CD4-positive, CD25-positive, alpha-beta regulatory T cell (primary cell): Measurements from ENCODE around the gene ANKRD35. TPM values are rescaled to one million over a fixed set of nuclear protein-coding genes. Genes with fewer than 3 reads are reported as not detected.
A peak's percentile ranks its signal among the peaks of the same experiment; 100 is the strongest.

Source experiments
- ATAC-seq, 2 donors: fragments of 150-1000 bp; cut with Tn5 transposase; one replicate each; pipeline ENCODE4 v1.10.0; 2021; ENCODE audit warnings: low read depth in 2 of 2, moderate number of reproducible peaks in 2 of 2, moderate library complexity in 1 of 2
- DNase-seq, 3 donors: peaks; one replicate each; pipeline versions ENCODE4 v3.0.0 to v3.0.0-alpha.2; 2012 to 2022; ENCODE audit warnings: mixed read lengths in 1 of 3
- H3K27ac ChIP-seq: one replicate; pipeline ENCODE4 v1.7.0; 2013; ENCODE audit warnings: mild to moderate bottlenecking, low read length; ENCODE audit not compliant: insufficient read depth, poor library complexity, severe bottlenecking
- H3K27me3 ChIP-seq: one replicate; pipeline ENCODE4 v1.7.0; 2013; ENCODE audit warnings: low read length; ENCODE audit not compliant: control insufficient read depth, insufficient read depth
- H3K36me3 ChIP-seq: one replicate; pipeline ENCODE4 v1.7.0; 2013; ENCODE audit warnings: mild to moderate bottlenecking, low read length, moderate library complexity; ENCODE audit not compliant: control insufficient read depth, insufficient read depth
- H3K4me1 ChIP-seq: 2 replicates; pipeline ENCODE4 v1.7.0; 2013; ENCODE audit warnings: mild to moderate bottlenecking, low read length; ENCODE audit not compliant: insufficient read depth, control insufficient read depth, poor library complexity, severe bottlenecking
- H3K4me3 ChIP-seq: one replicate; pipeline ENCODE4 v1.7.0; 2013; ENCODE audit warnings: low read depth, mild to moderate bottlenecking, low read length, moderate library complexity
- H3K9me3 ChIP-seq, 2 experiments: 1 replicate in 1 of 2; 2 replicates in 1 of 2; pipeline ENCODE4 v1.7.0; 2013; ENCODE audit warnings: low read length in 2 of 2, mild to moderate bottlenecking in 1 of 2, moderate library complexity in 1 of 2; ENCODE audit not compliant: control insufficient read depth in 2 of 2
- H3K27ac Mint-ChIP-seq, 3 donors: one replicate each; pipeline ENCODE4 v1.8.0; 2020 to 2022; ENCODE audit warnings: mild to moderate bottlenecking in 3 of 3, mixed read lengths in 3 of 3, moderate library complexity in 2 of 3
- H3K27me3 Mint-ChIP-seq: one replicate; pipeline ENCODE4 v1.8.0; 2022; ENCODE audit warnings: mild to moderate bottlenecking, mixed read lengths
- H3K36me3 Mint-ChIP-seq: one replicate; pipeline ENCODE4 v1.8.0; 2020; ENCODE audit warnings: mixed read lengths
- H3K4me1 Mint-ChIP-seq, 4 donors: one replicate each; pipeline ENCODE4 v1.8.0; 2020 to 2022; ENCODE audit warnings: mixed read lengths in 4 of 4, mild to moderate bottlenecking in 1 of 4
- H3K4me3 Mint-ChIP-seq, 4 donors: one replicate each; pipeline ENCODE4 v1.8.0; 2020 to 2022; ENCODE audit warnings: mild to moderate bottlenecking in 4 of 4, mixed read lengths in 4 of 4, moderate library complexity in 3 of 4
- H3K9me3 Mint-ChIP-seq, 7 donors: one replicate each; pipeline ENCODE4 v1.8.0; 2020 to 2022; ENCODE audit warnings: mixed read lengths in 7 of 7, mild to moderate bottlenecking in 3 of 7, moderate library complexity in 2 of 7
- polyA plus RNA-seq, 4 donors: library from polyadenylated mRNA; unstranded; fragments of 300-500 nt; fragmentation: Illumina TruSeq; gene quantifications; one replicate each; pipeline ENCODE4 v1.2.3, GENCODE V29; 2021
- total RNA-seq: library from RNA; stranded (reverse); gene quantifications from one replicate; pipeline ENCODE4 v1.2.3, GENCODE V29; 2022

Gene ANKRD35
- total and polyA plus RNA-seq, 5 donors from 2014 or later = 0.17 to 0.45 (median 0.26) TPM

DNA sequence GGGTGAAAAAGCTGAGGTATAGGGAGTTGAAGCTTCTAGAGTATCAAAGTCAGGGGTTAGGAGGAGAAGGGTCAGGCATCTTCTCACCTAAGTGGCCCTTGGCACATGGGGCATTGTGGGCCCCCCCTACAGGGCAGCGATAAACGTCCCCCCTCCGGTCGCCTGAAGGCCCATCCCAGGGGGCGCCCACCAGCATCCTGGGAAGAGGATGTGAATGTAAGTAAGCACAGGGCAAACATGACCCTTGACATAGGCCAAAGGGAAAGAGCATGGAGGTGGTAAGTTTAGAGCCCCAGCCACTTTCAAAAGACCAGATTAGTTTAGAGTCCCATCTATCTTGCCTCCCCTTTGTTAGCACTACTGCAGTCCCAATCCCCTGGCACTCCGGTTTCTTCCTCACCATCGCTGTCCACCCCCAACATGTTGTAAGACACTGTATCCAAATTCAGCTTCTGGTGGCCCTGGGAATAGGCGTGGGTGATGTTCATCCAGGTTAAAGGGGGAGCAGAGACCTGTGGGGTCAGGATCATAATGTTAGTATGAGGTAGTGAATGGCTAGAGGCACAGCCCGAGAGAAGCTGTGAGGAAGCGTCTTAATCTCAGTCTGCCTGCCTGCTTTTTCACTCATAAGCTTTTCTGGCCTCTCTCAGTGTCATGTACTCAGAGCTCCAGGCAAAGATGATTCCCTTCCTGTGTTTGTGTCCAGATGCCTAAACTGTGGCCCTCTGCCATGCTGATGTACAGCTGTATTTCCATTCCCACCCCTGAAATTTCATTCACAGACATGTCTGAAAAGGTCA is 21.5 kb upstream of the ANKRD35 start:
- no peaks in the 10 kb centered on the region for H3K27me3 Mint-ChIP-seq
- H3K9me3 Mint-ChIP-seq = no peaks in the 10 kb centered on the region
- H3K27ac ChIP-seq = no peak overlapping the region
- H3K27me3 ChIP-seq = no peaks in the 10 kb centered on the region
- H3K4me3 ChIP-seq = no peak overlapping the region
- peaks cover 14% of the 10 kb centered on the region for H3K36me3 ChIP-seq
- no peak for ATAC-seq
- no peak for DNase-seq
- peaks cover 4 to 8% (median 6%) of the 10 kb centered on the region in 4 donors for H3K4me1 Mint-ChIP-seq
- H3K36me3 Mint-ChIP-seq = peaks cover 19% of the 10 kb centered on the region
- no peaks in the 10 kb centered on the region for H3K9me3 ChIP-seq
- H3K27ac Mint-ChIP-seq = no peak overlapping the region
- no peaks in the 10 kb centered on the region for H3K4me1 ChIP-seq
- H3K4me3 Mint-ChIP-seq = no peak overlapping the region

DNA sequence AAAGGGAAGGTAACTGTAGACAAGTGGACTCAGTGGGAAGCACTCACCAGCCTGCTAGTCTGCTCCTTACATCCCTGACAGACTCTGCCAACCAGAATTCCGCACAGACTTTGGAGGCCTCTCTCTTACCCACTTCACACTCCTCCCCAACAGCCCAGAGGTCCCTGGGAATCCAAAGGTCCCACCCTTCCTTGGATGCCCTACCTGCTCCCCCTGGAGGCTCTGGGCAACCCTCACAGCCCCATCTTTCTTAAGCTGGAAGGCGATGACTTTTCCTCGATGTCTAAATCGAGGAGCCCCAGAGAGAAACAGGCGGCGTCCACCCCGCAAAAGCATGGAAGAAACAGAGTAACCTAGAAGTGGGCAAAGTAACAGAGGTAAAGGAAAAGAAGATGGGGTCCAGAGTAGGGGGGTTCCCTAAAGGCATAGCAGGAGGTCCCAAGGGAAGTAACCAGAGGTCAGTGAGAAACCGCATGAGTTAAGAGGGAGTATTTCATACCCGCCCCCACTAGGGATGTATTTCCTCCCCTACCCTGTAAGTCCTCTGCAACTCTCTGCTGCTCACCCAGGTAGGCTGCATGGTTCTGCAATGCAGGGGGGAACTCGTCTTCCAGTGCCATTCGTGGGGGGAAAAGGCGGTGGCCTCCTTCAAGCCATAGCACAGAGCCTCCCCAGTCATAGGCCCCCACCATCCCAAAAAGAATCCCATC is 15.8 kb upstream of the ANKRD35 start:
- Mint-ChIP-seq H3K9me3 (no peaks in the 10 kb centered on the region), H3K4me1 (no peaks in the 10 kb centered on the region), H3K27ac (no peak overlapping the region), H3K4me3 (no peak overlapping the region), H3K36me3 (peaks cover 19% of the 10 kb centered on the region), H3K27me3 (no peaks in the 10 kb centered on the region)
- H3K4me3 ChIP-seq = no peak overlapping the region
- ATAC-seq (no peak), DNase-seq (no peak)
- no peaks in the 10 kb centered on the region for H3K27me3 ChIP-seq
- H3K36me3 ChIP-seq = no peaks in the 10 kb centered on the region
- no peaks in the 10 kb centered on the region for H3K4me1 ChIP-seq
- no peaks in the 10 kb centered on the region for H3K9me3 ChIP-seq
- no peak overlapping the region for H3K27ac ChIP-seq

- DNase-seq (no peak), ATAC-seq (no peak)
- Histone ChIP-seq H3K9me3 (no peaks in the 10 kb centered on the region), H3K27me3 (no peaks in the 10 kb centered on the region), H3K4me3 (no peak overlapping the region), H3K36me3 (no peaks in the 10 kb centered on the region), H3K27ac (no peak overlapping the region), H3K4me1 (no peaks in the 10 kb centered on the region)
- no peaks in the 10 kb centered on the region for H3K4me1 Mint-ChIP-seq
- no peak overlapping the region for H3K4me3 Mint-ChIP-seq
- no peak overlapping the region for H3K27ac Mint-ChIP-seq
- H3K9me3 Mint-ChIP-seq = no peaks in the 10 kb centered on the region
- H3K36me3 Mint-ChIP-seq = peaks cover 22% of the 10 kb centered on the region
- no peaks in the 10 kb centered on the region for H3K27me3 Mint-ChIP-seq
Measured at GRCh38 chr1:145898756-145899155, 13.1 kb upstream of the ANKRD35 start.

DNA sequence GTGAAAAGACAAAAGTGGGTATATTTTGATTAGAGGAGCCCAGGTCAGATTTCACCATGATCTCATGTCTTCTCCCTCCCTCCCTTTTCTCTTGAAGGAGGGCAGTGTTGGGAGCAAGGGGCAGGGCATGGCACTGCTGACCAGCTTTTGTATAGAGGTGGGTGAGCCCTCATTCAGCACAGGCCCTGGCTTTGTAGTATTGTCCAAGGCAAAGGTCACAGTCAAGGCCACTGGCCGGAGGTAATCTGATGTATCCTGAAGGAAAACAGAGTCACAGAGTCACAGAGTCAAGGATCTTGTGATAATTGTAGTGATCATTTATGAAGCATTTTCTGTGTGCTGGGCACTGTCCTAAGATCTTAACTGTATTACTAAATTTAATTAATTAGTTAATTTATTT is 12.3 kb upstream of the ANKRD35 start:
- H3K27ac Mint-ChIP-seq = no peak overlapping the region
- H3K4me3 ChIP-seq = no peak overlapping the region
- H3K9me3 Mint-ChIP-seq = no peaks in the 10 kb centered on the region
- peaks cover 22% of the 10 kb centered on the region for H3K36me3 Mint-ChIP-seq
- no peak overlapping the region for H3K4me3 Mint-ChIP-seq
- no peaks in the 10 kb centered on the region for H3K27me3 ChIP-seq
- DNase-seq = no peak
- ATAC-seq = no peak
- no peaks in the 10 kb centered on the region for H3K36me3 ChIP-seq
- no peak overlapping the region for H3K27ac ChIP-seq
- no peaks in the 10 kb centered on the region for H3K27me3 Mint-ChIP-seq
- H3K9me3 ChIP-seq = no peaks in the 10 kb centered on the region
- H3K4me1 ChIP-seq = no peaks in the 10 kb centered on the region
- H3K4me1 Mint-ChIP-seq = no peaks in the 10 kb centered on the region

- no peaks in the 10 kb centered on the region for H3K36me3 ChIP-seq
- DNase-seq (no peak), ATAC-seq (no peak)
- H3K9me3 ChIP-seq = no peaks in the 10 kb centered on the region
- peaks cover 15% of the 10 kb centered on the region for H3K36me3 Mint-ChIP-seq
- H3K4me1 Mint-ChIP-seq = no peaks in the 10 kb centered on the region
- H3K27ac Mint-ChIP-seq = no peak overlapping the region
- no peak overlapping the region for H3K27ac ChIP-seq
- no peaks in the 10 kb centered on the region for H3K27me3 ChIP-seq
- H3K4me3 Mint-ChIP-seq = no peak overlapping the region
- H3K4me3 ChIP-seq = no peak overlapping the region
- H3K4me1 ChIP-seq = no peaks in the 10 kb centered on the region
- no peaks in the 10 kb centered on the region for H3K9me3 Mint-ChIP-seq
- H3K27me3 Mint-ChIP-seq = no peaks in the 10 kb centered on the region
Measured at GRCh38 chr1:145895471-145895870, 9.8 kb upstream of the ANKRD35 start.

- Mint-ChIP-seq H3K27ac (peak overlapping the region in 1 of 3 donors; percentile 22), H3K9me3 (no peaks in the 10 kb centered on the region), H3K4me1 (no peaks in the 10 kb centered on the region), H3K36me3 (peaks cover 15% of the 10 kb centered on the region), H3K4me3 (no peak overlapping the region), H3K27me3 (peaks cover 3% of the 10 kb centered on the region)
- Histone ChIP-seq H3K9me3 (no peaks in the 10 kb centered on the region), H3K4me1 (no peaks in the 10 kb centered on the region), H3K36me3 (no peaks in the 10 kb centered on the region), H3K27me3 (no peaks in the 10 kb centered on the region), H3K4me3 (no peak overlapping the region), H3K27ac (no peak overlapping the region)
- ATAC-seq (no peak), DNase-seq (no peak)
Measured at GRCh38 chr1:145893306-145894055, 7.8 kb upstream of the ANKRD35 start.

DNA sequence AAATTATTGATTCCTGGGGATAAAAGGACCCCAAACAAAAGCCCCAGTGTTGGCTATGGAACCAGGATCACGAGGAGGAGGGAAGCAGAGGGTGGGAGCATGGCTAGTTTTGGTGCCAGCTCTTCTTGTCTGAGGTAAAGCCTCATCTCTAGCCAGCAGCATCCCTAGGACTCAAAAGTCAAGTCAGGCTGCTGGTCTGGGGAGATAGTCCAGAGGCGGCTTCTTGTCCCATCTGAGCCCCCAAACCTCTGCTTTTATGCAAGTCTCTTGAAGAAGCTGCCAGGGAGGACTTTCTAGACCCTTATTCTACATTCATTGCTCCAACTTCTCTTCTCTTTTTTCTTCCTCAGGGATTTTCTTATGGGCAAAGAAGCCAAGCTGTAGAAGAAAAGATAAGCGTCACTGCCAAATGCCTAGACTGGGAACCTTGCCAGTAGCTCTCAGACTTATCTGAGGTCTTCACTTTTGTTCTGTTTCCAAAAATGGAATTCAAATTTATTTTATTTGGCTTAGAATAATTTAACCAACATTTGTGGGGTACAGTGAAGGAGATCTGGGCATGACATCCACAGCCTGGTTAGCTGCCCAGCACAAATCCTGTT is 6.9 kb upstream of the ANKRD35 start:
- Mint-ChIP-seq H3K4me3 (no peak overlapping the region), H3K9me3 (no peaks in the 10 kb centered on the region), H3K27ac (no peak overlapping the region), H3K27me3 (peaks cover 7% of the 10 kb centered on the region), H3K4me1 (no peaks in the 10 kb centered on the region), H3K36me3 (peaks cover 12% of the 10 kb centered on the region)
- ATAC-seq = no peak
- DNase-seq = no peak
- H3K27me3 ChIP-seq = no peaks in the 10 kb centered on the region
- no peaks in the 10 kb centered on the region for H3K9me3 ChIP-seq
- no peak overlapping the region for H3K27ac ChIP-seq
- no peaks in the 10 kb centered on the region for H3K36me3 ChIP-seq
- no peak overlapping the region for H3K4me3 ChIP-seq
- no peaks in the 10 kb centered on the region for H3K4me1 ChIP-seq
